B cell (primary cell): ENCODE measurements around the gene POLD4. TPM values are rescaled to one million over a fixed set of nuclear protein-coding genes. Genes with fewer than 3 reads are reported as not detected.
A peak's percentile ranks its signal among the peaks of the same experiment; 100 is the strongest.

ENCODE experiments used
- ATAC-seq: fragments of 200-7000 bp; cut with Tn5 transposase; one replicate; pipeline ENCODE4 v1.10.0; 2021; ENCODE audit warnings: low read depth, mild to moderate bottlenecking, moderate number of reproducible peaks, moderate library complexity
- CTCF ChIA-PET: fragments of 350-600 bp; sonication (Branson Sonifier 250); formaldehyde crosslinking; loops from one replicate; lab custom pipeline; 2021; ENCODE audit warnings: antibody characterized with exemption, inconsistent platforms; lab: Charles Lee
- POLR2A ChIA-PET: fragments of 350-600 bp; sonication (Branson Sonifier 250); formaldehyde crosslinking; loops from one replicate; lab custom pipeline; 2021; ENCODE audit warnings: antibody characterized with exemption; lab: Charles Lee
- DNase-seq: peaks from one replicate; pipeline ENCODE4 v3.0.0; 2013
- H2AFZ ChIP-seq: 2 replicates; pipeline ENCODE4 v1.6.1; 2012; ENCODE audit warnings: mild to moderate bottlenecking, low read depth, low read length; ENCODE audit not compliant: insufficient read depth, poor library complexity, severe bottlenecking
- H3K27ac ChIP-seq, 2 donors: 1 replicate in 1 of 2; 2 replicates in 1 of 2; pipeline ENCODE4 v1.5.1; 2012 to 2013; ENCODE audit warnings: low read length in 2 of 2, mild to moderate bottlenecking in 2 of 2, moderate library complexity in 1 of 2
- H3K27me3 ChIP-seq, 4 experiments: fragments of 200-600 bp in 1 of 4; sonication (generic) in 1 of 4; replicated peaks in 1 of 4; 1 replicate in 2 of 4; 2 replicates in 2 of 4; pipeline versions ENCODE4 v1.6.1 to v1.7.0; 2013 to 2016; ENCODE audit warnings: low read length in 3 of 4, mild to moderate bottlenecking in 2 of 4, mixed read lengths in 1 of 4, moderate library complexity in 1 of 4; ENCODE audit not compliant: insufficient read depth in 4 of 4, control insufficient read depth in 3 of 4; ENCODE audit errors: control extremely low read depth in 1 of 4
- H3K36me3 ChIP-seq, 2 experiments: replicated peaks in 1 of 2; 1 replicate in 1 of 2; 2 replicates in 1 of 2; pipeline versions ENCODE4 v1.6.1 to v1.7.1; 2013; ENCODE audit warnings: low read length in 1 of 2; ENCODE audit not compliant: insufficient read depth in 2 of 2, control insufficient read depth in 1 of 2; ENCODE audit errors: control extremely low read depth in 1 of 2, extremely low read depth in 1 of 2
- H3K4me1 ChIP-seq, 2 donors: fragments of 200-600 bp in 1 of 2; sonication (generic) in 1 of 2; 1 replicate in 1 of 2; 2 replicates in 1 of 2; pipeline versions ENCODE4 v1.5.1 to v1.6.1; 2013 to 2017; ENCODE audit warnings: low read length in 2 of 2; ENCODE audit not compliant: control insufficient read depth in 2 of 2, insufficient read depth in 2 of 2
- H3K4me2 ChIP-seq: replicated peaks from 2 replicates; pipeline ENCODE3; 2012; ENCODE audit warnings: mild to moderate bottlenecking, low read depth, low read length; ENCODE audit not compliant: poor library complexity, severe bottlenecking
- H3K4me3 ChIP-seq, 5 experiments: fragments of 200-600 bp in 1 of 5; sonication (generic) in 1 of 5; 1 replicate in 3 of 5; 2 replicates in 2 of 5; pipeline versions ENCODE4 v1.5.1 to v1.7.0; 2011 to 2016; ENCODE audit warnings: low read length in 4 of 5, mild to moderate bottlenecking in 4 of 5, low read depth in 2 of 5, control low read depth in 1 of 5, moderate library complexity in 1 of 5; ENCODE audit not compliant: insufficient read depth in 1 of 5; ENCODE audit errors: control extremely low read depth in 1 of 5, extremely low read depth in 1 of 5
- H3K79me2 ChIP-seq: fragments of 200-600 bp; sonication (generic); one replicate; pipeline ENCODE4 v1.6.0; 2016; ENCODE audit warnings: low read length; ENCODE audit not compliant: control insufficient read depth, insufficient read depth
- H3K9ac ChIP-seq: fragments of 200-600 bp; sonication (generic); 2 replicates; pipeline ENCODE4 v1.6.1; 2017; ENCODE audit warnings: mild to moderate bottlenecking, low read length, moderate library complexity
- H3K9me3 ChIP-seq, 3 donors: one replicate each; pipeline versions ENCODE4 v1.6.1 to v1.7.1; 2013; ENCODE audit warnings: low read length in 2 of 3; ENCODE audit not compliant: control insufficient read depth in 2 of 3, insufficient read depth in 1 of 3; ENCODE audit errors: control extremely low read depth in 1 of 3
- H4K20me1 ChIP-seq: 2 replicates; pipeline ENCODE4 v1.6.0; 2012; ENCODE audit warnings: mild to moderate bottlenecking, low read length; ENCODE audit not compliant: insufficient read depth, control insufficient read depth, poor library complexity, severe bottlenecking
- H3K27ac Mint-ChIP-seq: one replicate; pipeline ENCODE4 v1.8.0; 2021; ENCODE audit warnings: mixed read lengths
- H3K27me3 Mint-ChIP-seq: one replicate; pipeline ENCODE4 v1.8.0; 2021; ENCODE audit warnings: mixed read lengths
- H3K4me1 Mint-ChIP-seq: one replicate; pipeline ENCODE4 v1.8.0; 2021; ENCODE audit warnings: mixed read lengths
- H3K4me3 Mint-ChIP-seq: one replicate; pipeline ENCODE4 v1.8.0; 2021; ENCODE audit warnings: mixed read lengths
- H3K9me3 Mint-ChIP-seq: one replicate; pipeline ENCODE4 v1.8.0; 2022; ENCODE audit warnings: mixed read lengths; ENCODE audit not compliant: insufficient read depth
- EZH2 ChIP-seq: IDR thresholded peaks from 2 replicates; pipeline ENCODE4 v1.6.1; 2012; ENCODE audit warnings: borderline replicate concordance, low read depth, mild to moderate bottlenecking, moderate library complexity, low read length; ENCODE audit not compliant: insufficient read depth, poor library complexity, severe bottlenecking
- WGBS: methylation state at CpG from one replicate; pipeline ENCODE4 v1.1.5; 2013; ENCODE audit warnings: missing lambda C conversion rate; ENCODE audit not compliant: insufficient coverage; 5-methylcytosine and 5-hydroxymethylcytosine counted together
- intact Hi-C: fragments of 100-400 bp; cut with micrococcal nuclease; formaldehyde crosslinking; loops from one replicate; pipeline ENCODE4 v1.10.0; 2022
- polyA plus RNA-seq: library from polyadenylated mRNA; depleted of rRNA; stranded (reverse); fragments of >200 nt; gene quantifications from 2 replicates; pipeline ENCODE4 v1.2.3, GENCODE V29; 2012
- total RNA-seq, 2 donors: library from RNA; stranded (reverse); fragments of 120-200 nt in 1 of 2; gene quantifications; 1 replicate in 1 of 2; 2 replicates in 1 of 2; pipeline versions ENCODE4 v1.2.3 to v1.2.4, GENCODE V29; 2013 to 2022
- TF ChIP-seq, protein P1 (sequence below): fragments of 200-600 bp; IDR thresholded peaks from one replicate; pipeline ENCODE4 v1.8.0; 2022; ENCODE audit warnings: antibody characterized with exemption, mild to moderate bottlenecking

Gene POLD4
- total and polyA plus RNA-seq, 2 donors (not counting 1 experiment from before 2014, with no cell fraction given) = 210 to 559 TPM

DNA sequence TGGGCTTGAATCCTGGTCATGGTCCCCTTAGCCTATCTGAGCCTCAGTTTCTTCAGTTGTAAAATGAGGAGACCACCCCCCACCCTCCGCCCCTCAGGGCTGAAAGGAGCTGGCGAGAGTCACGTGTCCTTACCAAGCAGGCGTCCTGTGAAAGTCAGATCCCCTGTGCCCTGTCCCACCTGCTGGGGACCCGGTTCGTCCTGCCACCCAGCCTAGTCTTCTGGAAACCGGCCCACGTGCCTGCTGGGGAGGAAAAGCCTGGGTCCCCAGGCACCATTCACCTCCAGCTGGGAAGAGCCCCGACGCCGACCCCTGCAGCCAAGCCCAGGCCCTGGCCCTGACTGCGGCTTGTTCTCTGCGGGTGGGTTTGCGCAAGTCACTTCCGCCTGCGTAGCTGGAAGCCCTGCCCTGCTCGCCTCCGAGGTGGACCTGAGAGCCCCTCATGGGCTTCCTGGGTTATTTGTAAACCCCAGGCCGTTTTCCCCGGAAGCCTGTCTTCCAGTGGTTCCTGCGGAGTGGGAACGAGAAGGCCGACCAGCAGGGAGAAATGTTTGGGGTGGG lies 50.7 kb downstream of the POLD4 start:
- Mint-ChIP-seq H3K27me3 (no peaks in the 10 kb centered on the region), H3K4me3 (peak overlapping the region; percentile 5), H3K9me3 (no peaks in the 10 kb centered on the region), H3K4me1 (peaks cover 3% of the 10 kb centered on the region), H3K27ac (no peak overlapping the region)
- DNase-seq = no peak
- Histone ChIP-seq H3K4me2 (peak overlapping the region; percentile 75), H3K4me3 (peak overlapping the region in 3 of 5 experiments; percentile 38 to 56 (median 44)), H3K9me3 (no peaks in the 10 kb centered on the region), H3K36me3 (peaks cover 6 to 47% of the 10 kb centered on the region in 2 experiments), H2AFZ (peak overlapping the region; percentile 49), H3K4me1 (peaks cover 3 to 4% of the 10 kb centered on the region in 2 donors), H3K79me2 (peaks cover 24% of the 10 kb centered on the region), H4K20me1 (peaks cover 43% of the 10 kb centered on the region), H3K27ac (no peak overlapping the region), H3K27me3 (no peaks in the 10 kb centered on the region), H3K9ac (peak overlapping the region; percentile 45)
- no peak for ATAC-seq
- intact Hi-C loops = no loop called here
- CTCF ChIA-PET = interaction anchor here (1.1 to 2.6 kb wide), 3 partner anchors 14 to 41 kb away, joined by 4 to 8 read pairs (median 4); no protein-coding TSS in a partner anchor
- TF ChIP-seq, protein P1, sequence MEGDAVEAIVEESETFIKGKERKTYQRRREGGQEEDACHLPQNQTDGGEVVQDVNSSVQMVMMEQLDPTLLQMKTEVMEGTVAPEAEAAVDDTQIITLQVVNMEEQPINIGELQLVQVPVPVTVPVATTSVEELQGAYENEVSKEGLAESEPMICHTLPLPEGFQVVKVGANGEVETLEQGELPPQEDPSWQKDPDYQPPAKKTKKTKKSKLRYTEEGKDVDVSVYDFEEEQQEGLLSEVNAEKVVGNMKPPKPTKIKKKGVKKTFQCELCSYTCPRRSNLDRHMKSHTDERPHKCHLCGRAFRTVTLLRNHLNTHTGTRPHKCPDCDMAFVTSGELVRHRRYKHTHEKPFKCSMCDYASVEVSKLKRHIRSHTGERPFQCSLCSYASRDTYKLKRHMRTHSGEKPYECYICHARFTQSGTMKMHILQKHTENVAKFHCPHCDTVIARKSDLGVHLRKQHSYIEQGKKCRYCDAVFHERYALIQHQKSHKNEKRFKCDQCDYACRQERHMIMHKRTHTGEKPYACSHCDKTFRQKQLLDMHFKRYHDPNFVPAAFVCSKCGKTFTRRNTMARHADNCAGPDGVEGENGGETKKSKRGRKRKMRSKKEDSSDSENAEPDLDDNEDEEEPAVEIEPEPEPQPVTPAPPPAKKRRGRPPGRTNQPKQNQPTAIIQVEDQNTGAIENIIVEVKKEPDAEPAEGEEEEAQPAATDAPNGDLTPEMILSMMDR = no peak
- no peak for TF ChIP-seq EZH2
- 62% methylated on average over 19 of the region's 23 CpGs for WGBS
- POLR2A ChIA-PET = interaction anchor here (0.7 to 2.2 kb wide), 4 partner anchors 9 to 71 kb away, joined by 3 to 10 read pairs (median 4); partner anchors contain the start of genes ANKRD13D and CLCF1

- H3K9ac ChIP-seq = no peak overlapping the region
- 98% methylated on average over 11 of the region's 15 CpGs for WGBS
- no peak overlapping the region for H3K27ac ChIP-seq
Observed at GRCh38 chr11:67301951-67302516, 51.3 kb downstream of the POLD4 start.

More at GRCh38 chr11:67301951-67302516, 51.3 kb downstream of the POLD4 start:
- H3K4me1 Mint-ChIP-seq = peaks cover 3% of the 10 kb centered on the region
- Histone ChIP-seq H3K36me3 (peaks cover 6 to 47% of the 10 kb centered on the region in 2 experiments), H3K79me2 (peaks cover 29% of the 10 kb centered on the region), H2AFZ (no peak overlapping the region), H3K4me1 (peaks cover 3 to 4% of the 10 kb centered on the region in 2 donors), H3K4me3 (no peak overlapping the region), H4K20me1 (peaks cover 43% of the 10 kb centered on the region), H3K4me2 (no peak overlapping the region), H3K9me3 (no peaks in the 10 kb centered on the region), H3K27me3 (no peaks in the 10 kb centered on the region)
- CTCF ChIA-PET = interaction anchor here (1.5 kb wide), 1 partner anchor 38 kb away, joined by 4 read pairs; no protein-coding TSS in a partner anchor
- peaks cover under 1% of the 10 kb centered on the region for H3K9me3 Mint-ChIP-seq
- peak overlapping the region; percentile 5 for H3K4me3 Mint-ChIP-seq
- intact Hi-C loops = no loop called here
- POLR2A ChIA-PET = interaction anchor here (2.2 kb wide), 1 partner anchor 13 kb away, joined by 10 read pairs; the partner anchor contains the start of gene ANKRD13D
- no peak for TF ChIP-seq EZH2
- TF ChIP-seq, protein P1 = no peak
- no peak overlapping the region for H3K27ac Mint-ChIP-seq
- H3K27me3 Mint-ChIP-seq = no peaks in the 10 kb centered on the region
- no peak for DNase-seq
- ATAC-seq = no peak
